ENCODE results near the gene C14orf119. TPM values are rescaled to one million over a fixed set of nuclear protein-coding genes. Genes with fewer than 3 reads are reported as not detected.

The C14orf119 gene
- total RNA-seq, 1 experiment from 2014 or later = 46.8 TPM

DNA sequence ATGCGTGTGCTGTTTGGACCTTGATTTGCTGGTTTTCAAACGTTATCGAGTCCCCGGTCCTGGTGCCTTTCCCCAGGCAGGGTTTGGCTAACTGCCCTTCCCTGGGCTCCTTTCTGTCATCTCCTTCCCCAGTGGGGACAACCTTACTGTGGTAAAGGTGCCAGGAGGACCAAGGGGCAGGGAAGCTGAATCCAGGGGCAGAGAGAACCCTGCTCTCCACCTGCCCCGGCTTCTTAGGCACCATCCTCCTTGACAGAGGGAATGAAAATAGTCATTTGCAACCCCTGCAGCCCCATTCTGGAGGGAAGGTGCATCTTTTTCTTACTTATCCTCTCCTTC is 18.8 kb downstream of the C14orf119 start:
- no peaks in the 10 kb centered on the region for H4K20me1 ChIP-seq (ENCODE audit: insufficient read depth)
- H3K9me2 ChIP-seq (ENCODE audit: insufficient read depth) = no peaks in the 10 kb centered on the region
- intact Hi-C loops (cut with micrococcal nuclease) = no loop called here
- H3K36me3 ChIP-seq (ENCODE audit: control insufficient read depth in 1 of 2, insufficient read depth in 2 of 2, low read length in 2 of 2) = no peaks in the 10 kb centered on the region
- H3K4me2 ChIP-seq (ENCODE audit: low read length) = no peak overlapping the region
- ChIA-PET RAD21 (ENCODE audit: low non-redundant PET in 1 of 2, low total read pairs in 2 of 2, uncharacterized antibody in 2 of 2, unreplicated experiment in 2 of 2) (no interaction called here), POLR2A (no interaction called here), CTCF (interaction anchor here (1.1 kb wide), 1 partner anchor 128 kb away, joined by 3 read pairs; no protein-coding TSS in a partner anchor)
- no peak for DNase-seq (ENCODE audit: low read depth, low spot score)
- no peak overlapping the region for H3K9ac ChIP-seq (ENCODE audit: low read length)
- BruUV-seq (replicated peaks) = no TSS peak
- peaks cover 20% of the 10 kb centered on the region; the same call in 1 of the 2 replicates for H3K27me3 ChIP-seq (ENCODE audit: insufficient read depth, low read length)
- no peak overlapping the region for H3K27ac ChIP-seq (ENCODE audit: low read depth, low read length)
- peaks cover 12 to 23% of the 10 kb centered on the region in 2 experiments for H3K4me1 ChIP-seq (ENCODE audit: control insufficient read depth in 1 of 2, insufficient read depth in 2 of 2, low read length in 2 of 2)
- H3K9me3 ChIP-seq (ENCODE audit: control insufficient read depth in 1 of 2, insufficient read depth in 1 of 2, low read depth in 1 of 2, low read length in 2 of 2) = no peaks in the 10 kb centered on the region
- no peak for ATAC-seq
- H2AFZ ChIP-seq (ENCODE audit: low read depth, low read length, poor library complexity, severe bottlenecking) = no peak overlapping the region
- no peaks in the 10 kb centered on the region for H3K79me2 ChIP-seq (ENCODE audit: insufficient read depth, low read length)
- H3K4me3 ChIP-seq (replicated peaks in 1 of 2; ENCODE audit: low read depth in 1 of 2, low read length in 2 of 2) = no peak overlapping the region
- TF ChIP-seq, protein P1, sequence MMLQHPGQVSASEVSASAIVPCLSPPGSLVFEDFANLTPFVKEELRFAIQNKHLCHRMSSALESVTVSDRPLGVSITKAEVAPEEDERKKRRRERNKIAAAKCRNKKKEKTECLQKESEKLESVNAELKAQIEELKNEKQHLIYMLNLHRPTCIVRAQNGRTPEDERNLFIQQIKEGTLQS (IDR thresholded peaks at IDR 0.05) = no peak
- TF ChIP-seq EZH2phosphoT487 (IDR thresholded peaks at IDR 0.05; ENCODE audit: borderline replicate concordance) (no peak), SIN3A (IDR thresholded peaks at IDR 0.05; ENCODE audit: low read depth) (no peak), ZFX (IDR thresholded peaks at IDR 0.05) (no peak), EZH2 (IDR thresholded peaks at IDR 0.05) (no peak), POLR2AphosphoS5 (IDR thresholded peaks at IDR 0.05; ENCODE audit: low read depth, low read length) (no peak), JUND (IDR thresholded peaks at IDR 0.05) (no peak), CEBPB (IDR thresholded peaks at IDR 0.05; ENCODE audit: low read depth) (no peak), FOSL1 (IDR thresholded peaks at IDR 0.05; ENCODE audit: low read depth) (no peak), POLR2A (IDR thresholded peaks at IDR 0.05; ENCODE audit: borderline replicate concordance, extremely low read depth, insufficient read depth, insufficient read length) (no peak), SRF (IDR thresholded peaks at IDR 0.05; ENCODE audit: low read depth) (no peak), EGR1 (IDR thresholded peaks at IDR 0.05; ENCODE audit: low read depth) (no peak), ZNF274 (IDR thresholded peaks at IDR 0.05; ENCODE audit: low read depth, low read length) (no peak), CBX3 (IDR thresholded peaks at IDR 0.05; ENCODE audit: low read depth) (no peak)
- TF ChIP-seq, protein P2, sequence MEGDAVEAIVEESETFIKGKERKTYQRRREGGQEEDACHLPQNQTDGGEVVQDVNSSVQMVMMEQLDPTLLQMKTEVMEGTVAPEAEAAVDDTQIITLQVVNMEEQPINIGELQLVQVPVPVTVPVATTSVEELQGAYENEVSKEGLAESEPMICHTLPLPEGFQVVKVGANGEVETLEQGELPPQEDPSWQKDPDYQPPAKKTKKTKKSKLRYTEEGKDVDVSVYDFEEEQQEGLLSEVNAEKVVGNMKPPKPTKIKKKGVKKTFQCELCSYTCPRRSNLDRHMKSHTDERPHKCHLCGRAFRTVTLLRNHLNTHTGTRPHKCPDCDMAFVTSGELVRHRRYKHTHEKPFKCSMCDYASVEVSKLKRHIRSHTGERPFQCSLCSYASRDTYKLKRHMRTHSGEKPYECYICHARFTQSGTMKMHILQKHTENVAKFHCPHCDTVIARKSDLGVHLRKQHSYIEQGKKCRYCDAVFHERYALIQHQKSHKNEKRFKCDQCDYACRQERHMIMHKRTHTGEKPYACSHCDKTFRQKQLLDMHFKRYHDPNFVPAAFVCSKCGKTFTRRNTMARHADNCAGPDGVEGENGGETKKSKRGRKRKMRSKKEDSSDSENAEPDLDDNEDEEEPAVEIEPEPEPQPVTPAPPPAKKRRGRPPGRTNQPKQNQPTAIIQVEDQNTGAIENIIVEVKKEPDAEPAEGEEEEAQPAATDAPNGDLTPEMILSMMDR (IDR thresholded peaks at IDR 0.05 in 2 of 3, conservative IDR thresholded peaks at IDR 0.05 in 1 of 3; ENCODE audit: borderline replicate concordance in 1 of 3, insufficient read depth in 1 of 3, low read depth in 2 of 3, low read length in 2 of 3) = no peak
- TF ChIP-seq, protein P3, sequence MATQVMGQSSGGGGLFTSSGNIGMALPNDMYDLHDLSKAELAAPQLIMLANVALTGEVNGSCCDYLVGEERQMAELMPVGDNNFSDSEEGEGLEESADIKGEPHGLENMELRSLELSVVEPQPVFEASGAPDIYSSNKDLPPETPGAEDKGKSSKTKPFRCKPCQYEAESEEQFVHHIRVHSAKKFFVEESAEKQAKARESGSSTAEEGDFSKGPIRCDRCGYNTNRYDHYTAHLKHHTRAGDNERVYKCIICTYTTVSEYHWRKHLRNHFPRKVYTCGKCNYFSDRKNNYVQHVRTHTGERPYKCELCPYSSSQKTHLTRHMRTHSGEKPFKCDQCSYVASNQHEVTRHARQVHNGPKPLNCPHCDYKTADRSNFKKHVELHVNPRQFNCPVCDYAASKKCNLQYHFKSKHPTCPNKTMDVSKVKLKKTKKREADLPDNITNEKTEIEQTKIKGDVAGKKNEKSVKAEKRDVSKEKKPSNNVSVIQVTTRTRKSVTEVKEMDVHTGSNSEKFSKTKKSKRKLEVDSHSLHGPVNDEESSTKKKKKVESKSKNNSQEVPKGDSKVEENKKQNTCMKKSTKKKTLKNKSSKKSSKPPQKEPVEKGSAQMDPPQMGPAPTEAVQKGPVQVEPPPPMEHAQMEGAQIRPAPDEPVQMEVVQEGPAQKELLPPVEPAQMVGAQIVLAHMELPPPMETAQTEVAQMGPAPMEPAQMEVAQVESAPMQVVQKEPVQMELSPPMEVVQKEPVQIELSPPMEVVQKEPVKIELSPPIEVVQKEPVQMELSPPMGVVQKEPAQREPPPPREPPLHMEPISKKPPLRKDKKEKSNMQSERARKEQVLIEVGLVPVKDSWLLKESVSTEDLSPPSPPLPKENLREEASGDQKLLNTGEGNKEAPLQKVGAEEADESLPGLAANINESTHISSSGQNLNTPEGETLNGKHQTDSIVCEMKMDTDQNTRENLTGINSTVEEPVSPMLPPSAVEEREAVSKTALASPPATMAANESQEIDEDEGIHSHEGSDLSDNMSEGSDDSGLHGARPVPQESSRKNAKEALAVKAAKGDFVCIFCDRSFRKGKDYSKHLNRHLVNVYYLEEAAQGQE (IDR thresholded peaks at IDR 0.05; ENCODE audit: low read depth) = no peak
- TF ChIP-seq, protein P4, sequence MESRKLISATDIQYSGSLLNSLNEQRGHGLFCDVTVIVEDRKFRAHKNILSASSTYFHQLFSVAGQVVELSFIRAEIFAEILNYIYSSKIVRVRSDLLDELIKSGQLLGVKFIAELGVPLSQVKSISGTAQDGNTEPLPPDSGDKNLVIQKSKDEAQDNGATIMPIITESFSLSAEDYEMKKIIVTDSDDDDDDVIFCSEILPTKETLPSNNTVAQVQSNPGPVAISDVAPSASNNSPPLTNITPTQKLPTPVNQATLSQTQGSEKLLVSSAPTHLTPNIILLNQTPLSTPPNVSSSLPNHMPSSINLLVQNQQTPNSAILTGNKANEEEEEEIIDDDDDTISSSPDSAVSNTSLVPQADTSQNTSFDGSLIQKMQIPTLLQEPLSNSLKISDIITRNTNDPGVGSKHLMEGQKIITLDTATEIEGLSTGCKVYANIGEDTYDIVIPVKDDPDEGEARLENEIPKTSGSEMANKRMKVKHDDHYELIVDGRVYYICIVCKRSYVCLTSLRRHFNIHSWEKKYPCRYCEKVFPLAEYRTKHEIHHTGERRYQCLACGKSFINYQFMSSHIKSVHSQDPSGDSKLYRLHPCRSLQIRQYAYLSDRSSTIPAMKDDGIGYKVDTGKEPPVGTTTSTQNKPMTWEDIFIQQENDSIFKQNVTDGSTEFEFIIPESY (IDR thresholded peaks at IDR 0.05; ENCODE audit: extremely low read depth, insufficient replicate concordance, low read length) = no peak

Data from HCT116 (cell line).